Gastroesophageal sphincter (tissue), 4 donors: ENCODE data around the gene DLX3. TPM values are rescaled to one million over a fixed set of nuclear protein-coding genes. Genes with fewer than 3 reads are reported as not detected.

Source experiments
- ATAC-seq: fragments of 150-250 bp; one replicate; pipeline ENCODE4 v1.9.1; 2016; ENCODE audit warnings: mild to moderate bottlenecking, moderate library complexity
- H3K27ac ChIP-seq, 4 donors: fragments of 200-600 bp; sonication (generic) in 3 of 4; 1 replicate in 3 of 4; 2 replicates in 1 of 4; pipeline ENCODE4 v1.5.1; 2016 to 2019
- H3K27me3 ChIP-seq: fragments of 200-600 bp; sonication (generic); one replicate; pipeline ENCODE4 v1.5.1; 2019
- H3K36me3 ChIP-seq, 2 donors: fragments of 200-600 bp; sonication (generic); one replicate each; pipeline ENCODE4 v1.5.1; 2019; ENCODE audit warnings: control low read depth in 1 of 2
- H3K4me1 ChIP-seq, 3 donors: fragments of 200-600 bp; sonication (generic); 1 replicate in 2 of 3; 2 replicates in 1 of 3; pipeline ENCODE4 v1.5.1; 2016 to 2019; ENCODE audit warnings: control low read depth in 2 of 3
- H3K4me3 ChIP-seq, 2 donors: fragments of 200-600 bp; sonication (generic); one replicate each; pipeline ENCODE4 v1.5.1; 2019; ENCODE audit warnings: mild to moderate bottlenecking in 1 of 2, moderate library complexity in 1 of 2
- H3K9me3 ChIP-seq, 3 donors: fragments of 200-600 bp; sonication (generic); one replicate each; pipeline ENCODE4 v1.5.1; 2017 to 2019; ENCODE audit warnings: control low read depth in 2 of 3
- EP300 ChIP-seq: sonication (generic); formaldehyde crosslinking; IDR thresholded peaks from one replicate; pipeline ENCODE4 v1.6.1; 2017; ENCODE audit warnings: antibody characterized with exemption, mild to moderate bottlenecking
- POLR2A ChIP-seq, 2 donors: fragments of 450-650 bp; IDR thresholded peaks; one replicate each; pipeline ENCODE4 v1.6.1; 2017; ENCODE audit warnings: antibody characterized with exemption in 2 of 2, mild to moderate bottlenecking in 2 of 2, moderate library complexity in 1 of 2
- POLR2AphosphoS5 ChIP-seq: sonication (generic); formaldehyde crosslinking; IDR thresholded peaks from one replicate; pipeline ENCODE4 v1.6.1; 2017; ENCODE audit warnings: antibody characterized with exemption
- WGBS, 2 donors: methylation state at CpG; one replicate each; pipeline ENCODE4 v1.1.5; 2018; ENCODE audit warnings: low coverage in 1 of 2; 5-methylcytosine and 5-hydroxymethylcytosine counted together
- total RNA-seq, 4 donors: library from RNA; depleted of rRNA; stranded (reverse); fragments of >200 nt; gene quantifications; one replicate each; pipeline ENCODE4 v1.1.0, GENCODE V29; 2016
- TF ChIP-seq, protein P1 (sequence below), 4 experiments: fragments of 200-600 bp in 2 of 4; fragments of 450-650 bp in 2 of 4; sonication (generic) in 1 of 4; IDR thresholded peaks; one replicate each; pipeline ENCODE4 v1.5.1; 2017 to 2019; ENCODE audit warnings: antibody characterized with exemption in 4 of 4, mild to moderate bottlenecking in 2 of 4, moderate library complexity in 2 of 4

DLX3 gene
- total RNA-seq, 4 donors from 2014 or later = not detected

- WGBS, 2 donors = 80% methylated on average over 1 of the region's 5 CpGs; no CpG with 5 or more reads in 1 of the 2 donors
Observed at GRCh38 chr17:50035421-50035879, 40.4 kb upstream of the DLX3 start.

DNA sequence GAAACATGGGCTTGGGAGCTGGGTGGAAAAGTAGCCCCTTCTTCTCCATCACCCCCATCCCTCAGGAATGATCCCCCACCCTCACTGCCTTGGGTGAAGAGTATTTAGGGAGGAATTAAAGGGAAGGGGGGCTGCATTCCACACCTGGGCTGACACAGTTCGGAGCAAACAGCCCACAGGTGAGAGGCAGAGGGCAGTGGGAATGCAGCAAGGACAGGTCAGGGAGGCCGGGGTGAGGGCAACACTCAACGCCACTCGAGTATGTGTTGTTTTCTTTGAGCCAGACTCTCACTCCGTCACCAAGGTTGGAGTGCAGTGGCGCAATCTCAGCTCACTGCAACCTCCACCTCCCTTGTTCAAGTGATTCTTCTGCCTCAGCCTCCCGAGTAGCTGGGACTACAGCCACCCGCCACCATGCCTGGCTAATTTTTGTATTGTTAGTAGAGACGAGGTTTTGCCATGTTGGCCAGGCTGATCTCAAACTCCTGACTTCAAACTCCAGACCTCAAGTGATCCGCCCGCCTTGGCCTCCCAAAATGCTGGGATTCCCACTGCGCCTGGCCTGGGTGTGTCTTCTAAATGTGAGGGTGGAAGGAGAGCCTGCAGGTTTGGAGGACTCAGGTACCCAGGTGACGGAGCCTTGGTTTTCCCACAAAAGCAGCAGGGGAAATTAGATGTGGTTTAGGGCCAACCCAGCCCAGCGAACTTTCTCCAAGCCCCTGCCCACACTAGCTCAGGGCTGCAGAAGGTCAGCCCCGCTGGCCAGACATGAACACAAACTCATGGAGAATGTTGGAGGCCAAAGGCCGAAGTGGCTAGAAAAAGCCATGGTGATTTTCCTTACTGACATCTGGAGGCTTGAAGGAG is 39.7 kb upstream of the DLX3 start:
- ATAC-seq = no peak
- H3K4me1 ChIP-seq = peaks cover 0 to 67% (median 19%) of the 10 kb centered on the region in 3 donors
- peak overlapping the region in 1 of 4 donors; percentile 83 for H3K27ac ChIP-seq
- 72 to 80% methylated on average over 5 to 10 of the region's 16 CpGs for WGBS, 2 donors
- H3K9me3 ChIP-seq = no peaks in the 10 kb centered on the region
- no peak for TF ChIP-seq POLR2AphosphoS5
- no peaks in the 10 kb centered on the region for H3K36me3 ChIP-seq
- no peak overlapping the region for H3K4me3 ChIP-seq
- no peaks in the 10 kb centered on the region for H3K27me3 ChIP-seq

More at GRCh38 chr17:50035421-50035879, 40.4 kb upstream of the DLX3 start:
- H3K36me3 ChIP-seq = no peaks in the 10 kb centered on the region
- no peaks in the 10 kb centered on the region for H3K9me3 ChIP-seq
- ATAC-seq = no peak
- peaks cover 0 to 67% (median 19%) of the 10 kb centered on the region in 3 donors for H3K4me1 ChIP-seq
- TF ChIP-seq, protein P1, sequence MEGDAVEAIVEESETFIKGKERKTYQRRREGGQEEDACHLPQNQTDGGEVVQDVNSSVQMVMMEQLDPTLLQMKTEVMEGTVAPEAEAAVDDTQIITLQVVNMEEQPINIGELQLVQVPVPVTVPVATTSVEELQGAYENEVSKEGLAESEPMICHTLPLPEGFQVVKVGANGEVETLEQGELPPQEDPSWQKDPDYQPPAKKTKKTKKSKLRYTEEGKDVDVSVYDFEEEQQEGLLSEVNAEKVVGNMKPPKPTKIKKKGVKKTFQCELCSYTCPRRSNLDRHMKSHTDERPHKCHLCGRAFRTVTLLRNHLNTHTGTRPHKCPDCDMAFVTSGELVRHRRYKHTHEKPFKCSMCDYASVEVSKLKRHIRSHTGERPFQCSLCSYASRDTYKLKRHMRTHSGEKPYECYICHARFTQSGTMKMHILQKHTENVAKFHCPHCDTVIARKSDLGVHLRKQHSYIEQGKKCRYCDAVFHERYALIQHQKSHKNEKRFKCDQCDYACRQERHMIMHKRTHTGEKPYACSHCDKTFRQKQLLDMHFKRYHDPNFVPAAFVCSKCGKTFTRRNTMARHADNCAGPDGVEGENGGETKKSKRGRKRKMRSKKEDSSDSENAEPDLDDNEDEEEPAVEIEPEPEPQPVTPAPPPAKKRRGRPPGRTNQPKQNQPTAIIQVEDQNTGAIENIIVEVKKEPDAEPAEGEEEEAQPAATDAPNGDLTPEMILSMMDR (IDR thresholded peaks at IDR 0.05) = no peak
- no peak for TF ChIP-seq EP300
- no peak for TF ChIP-seq POLR2A (IDR thresholded peaks at IDR 0.05)
- TF ChIP-seq POLR2AphosphoS5 = no peak
- H3K4me3 ChIP-seq = no peak overlapping the region
- no peaks in the 10 kb centered on the region for H3K27me3 ChIP-seq
- peak overlapping the region in 1 of 4 donors; percentile 83 for H3K27ac ChIP-seq

DNA sequence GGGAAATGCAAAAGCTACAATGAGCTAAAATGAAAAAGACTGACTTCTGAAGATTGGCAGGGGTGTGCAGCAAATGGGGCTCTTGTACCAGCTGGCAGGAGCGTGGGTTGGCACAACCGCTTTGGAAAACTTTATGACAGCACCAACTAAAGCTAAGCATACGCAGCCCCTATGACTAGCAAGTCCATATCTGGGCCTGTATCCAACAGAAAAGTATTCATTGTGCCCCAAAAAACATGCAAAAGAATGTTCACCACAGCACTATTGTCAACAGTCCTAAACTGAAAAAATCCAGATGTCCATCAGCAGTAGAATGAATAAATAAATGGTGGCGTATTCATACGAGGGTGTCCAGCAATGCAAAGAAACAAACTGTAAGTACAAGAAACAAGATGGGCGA is 38.3 kb upstream of the DLX3 start:
- Histone ChIP-seq H3K4me1 (peaks cover 0 to 68% (median 21%) of the 10 kb centered on the region in 3 donors), H3K27me3 (no peaks in the 10 kb centered on the region), H3K4me3 (no peak overlapping the region), H3K9me3 (no peaks in the 10 kb centered on the region), H3K36me3 (no peaks in the 10 kb centered on the region), H3K27ac (peak overlapping the region in 1 of 4 donors; percentile 83)
- no peak for ATAC-seq
- 26 to 32% methylated on average over 5 to 6 of the region's 6 CpGs for WGBS, 2 donors
- TF ChIP-seq POLR2AphosphoS5 = peak; percentile 51
- no peak for TF ChIP-seq POLR2A (IDR thresholded peaks at IDR 0.05)
- TF ChIP-seq, protein P1 (IDR thresholded peaks at IDR 0.05) = no peak
- TF ChIP-seq EP300 = no peak

GRCh38 chr17:50029185-50029584 is 34.2 kb upstream of the DLX3 start:
- WGBS, 2 donors = 83% methylated on average over 2 of the region's 7 CpGs; no CpG with 5 or more reads in 1 of the 2 donors
- no peaks in the 10 kb centered on the region for H3K27me3 ChIP-seq
- TF ChIP-seq POLR2AphosphoS5 (no peak), POLR2A (IDR thresholded peaks at IDR 0.05) (no peak), EP300 (no peak)
- TF ChIP-seq, protein P1 (IDR thresholded peaks at IDR 0.05) = no peak
- peaks cover 0 to 46% (median 21%) of the 10 kb centered on the region in 3 donors for H3K4me1 ChIP-seq
- no peaks in the 10 kb centered on the region for H3K9me3 ChIP-seq
- peak overlapping the region in 1 of 4 donors; percentile 66 for H3K27ac ChIP-seq
- no peak overlapping the region for H3K4me3 ChIP-seq
- no peak for ATAC-seq
- H3K36me3 ChIP-seq = no peaks in the 10 kb centered on the region

DNA sequence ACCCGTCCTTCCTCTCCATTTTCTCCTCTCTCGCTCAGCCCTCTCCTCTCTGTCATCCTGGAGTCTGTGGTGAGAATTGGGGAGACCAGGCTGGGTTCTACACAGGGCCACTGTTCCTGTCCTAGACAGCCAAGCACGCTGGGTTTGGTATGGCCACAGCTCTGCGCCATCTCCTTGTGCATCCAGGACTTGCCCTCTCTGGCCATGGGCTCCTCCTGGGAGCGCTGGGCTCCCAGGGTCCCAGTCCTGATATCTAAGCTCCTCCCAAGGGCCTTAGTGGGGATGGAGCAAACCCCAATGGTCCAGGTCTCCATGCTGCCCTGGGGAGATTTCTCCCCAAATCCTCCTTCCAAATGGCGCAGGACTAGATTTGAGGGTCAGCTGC is 33.7 kb upstream of the DLX3 start:
- Histone ChIP-seq H3K4me1 (peaks cover 0 to 41% (median 21%) of the 10 kb centered on the region in 3 donors), H3K9me3 (no peaks in the 10 kb centered on the region), H3K27ac (peak overlapping the region in 1 of 4 donors; percentile 66), H3K36me3 (no peaks in the 10 kb centered on the region), H3K27me3 (no peaks in the 10 kb centered on the region), H3K4me3 (no peak overlapping the region)
- no peak for ATAC-seq
- 90 to 91% methylated on average over 3 to 5 of the region's 6 CpGs for WGBS, 2 donors
- no peak for TF ChIP-seq POLR2AphosphoS5
- TF ChIP-seq POLR2A (IDR thresholded peaks at IDR 0.05) = no peak
- no peak for TF ChIP-seq EP300
- TF ChIP-seq, protein P1 (IDR thresholded peaks at IDR 0.05) = no peak
